GM12872 (cell line): ENCODE results near the gene UFD1.

ENCODE experiments used
- CTCF ChIP-seq: IDR thresholded peaks from 3 replicates; pipeline ENCODE4 v1.5.1; 2011; ENCODE audit warnings: low read depth, mild to moderate bottlenecking, low read length, moderate library complexity; ENCODE audit not compliant: insufficient read depth

The UFD1 gene

GRCh38 chr22:19432133-19432851 is 46.7 kb downstream of the UFD1 start, which contains the start of gene MRPL40:
MRPL40 (plus strand) TSS chr22:19432545; CDS start chr22:19432555, 10 bp downstream.
- TF ChIP-seq CTCF: no peak

- TF ChIP-seq CTCF: no peak
These were observed 47.3 kb downstream of the UFD1 start, which contains the start of gene HIRA for GRCh38 chr22:19431649-19432132. HIRA (minus strand) TSS chr22:19431733; CDS start chr22:19431476, 257 bp downstream.

- TF ChIP-seq CTCF: 0 out of 3 replicates have a peak, but pooled peaks have one; percentile 17
These were observed 48.0 kb downstream of the UFD1 start for GRCh38 chr22:19430890-19431541.

- no peak for TF ChIP-seq CTCF
These were observed 48.8 kb downstream of the UFD1 start for GRCh38 chr22:19429950-19430889.

- no peak for TF ChIP-seq CTCF
These were observed 54.9 kb downstream of the UFD1 start for GRCh38 chr22:19424186-19424500.

- TF ChIP-seq CTCF: no peak
These were observed 56.3 kb downstream of the UFD1 start for GRCh38 chr22:19422440-19423301.
